Right lobe of liver (tissue), 4 donors: ENCODE results near the gene ZNF142.

Experiments
- CTCF ChIP-seq, 4 donors: fragments of 200-600 bp in 3 of 4; fragments of 450-650 bp in 1 of 4; IDR thresholded peaks; one replicate each; pipeline versions ENCODE4 v1.5.1 to v1.8.0; 2016 to 2022; ENCODE audit warnings: antibody characterized with exemption in 4 of 4, mild to moderate bottlenecking in 2 of 4
- POLR2A ChIP-seq: fragments of 450-650 bp; IDR thresholded peaks from one replicate; pipeline ENCODE4 v1.6.1; 2017; ENCODE audit warnings: antibody characterized with exemption, mild to moderate bottlenecking
- donor health status: DM: no; HTN: no; CAD: no.
- donor health status: DM: no; HTN: no; CAD: no.
- donor health status: DM: no; HTN: yes; CAD: no.

GRCh38 chr2:218627939-218628338 is 31.5 kb downstream of the ZNF142 start:
- no peak for TF ChIP-seq CTCF (IDR thresholded peaks at IDR 0.05)
- no peak for TF ChIP-seq POLR2A
